ENCODE data around the gene RHOH.

The RHOH gene

GRCh38 chr4:40238008-40238699 is 41.3 kb downstream of the RHOH start:
- H3K4me1 ChIP-seq (ENCODE audit: control insufficient read depth, insufficient read depth, low read length) = no peaks in the 10 kb centered on the region
- no peak overlapping the region for H3K9ac ChIP-seq (ENCODE audit: low read length)
- H3K36me3 ChIP-seq (ENCODE audit: control insufficient read depth, insufficient read depth, low read length) = no peaks in the 10 kb centered on the region
- no peak overlapping the region for H3K4me3 ChIP-seq (ENCODE audit: low read length)
- no peak overlapping the region for H3K27ac ChIP-seq (ENCODE audit: low read depth, low read length)
- no peaks in the 10 kb centered on the region for H3K27me3 ChIP-seq (ENCODE audit: control insufficient read depth, insufficient read depth, low read length)

- no peak overlapping the region for H3K27ac ChIP-seq (ENCODE audit: low read depth, low read length)
- H3K27me3 ChIP-seq (ENCODE audit: control insufficient read depth, insufficient read depth, low read length) = no peaks in the 10 kb centered on the region
- H3K4me1 ChIP-seq (ENCODE audit: control insufficient read depth, insufficient read depth, low read length) = no peaks in the 10 kb centered on the region
- no peaks in the 10 kb centered on the region for H3K36me3 ChIP-seq (ENCODE audit: control insufficient read depth, insufficient read depth, low read length)
- H3K9ac ChIP-seq (ENCODE audit: low read length) = no peak overlapping the region
- H3K4me3 ChIP-seq (ENCODE audit: low read length) = no peak overlapping the region
Measured at GRCh38 chr4:40238700-40239548, 42.1 kb downstream of the RHOH start.

- no peak overlapping the region for H3K9ac ChIP-seq (ENCODE audit: low read length)
- H3K27ac ChIP-seq (ENCODE audit: low read depth, low read length) = no peak overlapping the region
- H3K27me3 ChIP-seq (ENCODE audit: control insufficient read depth, insufficient read depth, low read length) = no peaks in the 10 kb centered on the region
- H3K4me1 ChIP-seq (ENCODE audit: control insufficient read depth, insufficient read depth, low read length) = no peaks in the 10 kb centered on the region
- no peaks in the 10 kb centered on the region for H3K36me3 ChIP-seq (ENCODE audit: control insufficient read depth, insufficient read depth, low read length)
- H3K4me3 ChIP-seq (ENCODE audit: low read length) = no peak overlapping the region
Measured at GRCh38 chr4:40240040-40240653, 43.3 kb downstream of the RHOH start.

GRCh38 chr4:40241026-40241425 is 44.2 kb downstream of the RHOH start:
- Histone ChIP-seq H3K4me1 (ENCODE audit: control insufficient read depth, insufficient read depth, low read length) (no peaks in the 10 kb centered on the region), H3K27ac (ENCODE audit: low read depth, low read length) (no peak overlapping the region), H3K4me3 (ENCODE audit: low read length) (no peak overlapping the region), H3K27me3 (ENCODE audit: control insufficient read depth, insufficient read depth, low read length) (no peaks in the 10 kb centered on the region), H3K36me3 (ENCODE audit: control insufficient read depth, insufficient read depth, low read length) (no peaks in the 10 kb centered on the region), H3K9ac (ENCODE audit: low read length) (no peak overlapping the region)

- Histone ChIP-seq H3K4me1 (ENCODE audit: control insufficient read depth, insufficient read depth, low read length) (no peaks in the 10 kb centered on the region), H3K9ac (ENCODE audit: low read length) (no peak overlapping the region), H3K27me3 (ENCODE audit: control insufficient read depth, insufficient read depth, low read length) (no peaks in the 10 kb centered on the region), H3K4me3 (ENCODE audit: low read length) (no peak overlapping the region), H3K36me3 (ENCODE audit: control insufficient read depth, insufficient read depth, low read length) (no peaks in the 10 kb centered on the region), H3K27ac (ENCODE audit: low read depth, low read length) (no peak overlapping the region)
Measured at GRCh38 chr4:40241941-40242340, 45.1 kb downstream of the RHOH start.

- Histone ChIP-seq H3K36me3 (ENCODE audit: control insufficient read depth, insufficient read depth, low read length) (no peaks in the 10 kb centered on the region), H3K4me3 (ENCODE audit: low read length) (no peak overlapping the region), H3K27ac (ENCODE audit: low read depth, low read length) (no peak overlapping the region), H3K27me3 (ENCODE audit: control insufficient read depth, insufficient read depth, low read length) (no peaks in the 10 kb centered on the region), H3K4me1 (ENCODE audit: control insufficient read depth, insufficient read depth, low read length) (no peaks in the 10 kb centered on the region), H3K9ac (ENCODE audit: low read length) (no peak overlapping the region)
Measured at GRCh38 chr4:40243386-40243948, 46.6 kb downstream of the RHOH start.

GRCh38 chr4:40244606-40245005 is 47.8 kb downstream of the RHOH start:
- H3K4me1 ChIP-seq (ENCODE audit: control insufficient read depth, insufficient read depth, low read length) = no peaks in the 10 kb centered on the region
- no peaks in the 10 kb centered on the region for H3K36me3 ChIP-seq (ENCODE audit: control insufficient read depth, insufficient read depth, low read length)
- no peak overlapping the region for H3K9ac ChIP-seq (ENCODE audit: low read length)
- H3K27ac ChIP-seq (ENCODE audit: low read depth, low read length) = no peak overlapping the region
- H3K27me3 ChIP-seq (ENCODE audit: control insufficient read depth, insufficient read depth, low read length) = no peaks in the 10 kb centered on the region
- H3K4me3 ChIP-seq (ENCODE audit: low read length) = no peak overlapping the region

- Histone ChIP-seq H3K4me3 (ENCODE audit: low read length) (no peak overlapping the region), H3K27ac (ENCODE audit: low read depth, low read length) (no peak overlapping the region), H3K4me1 (ENCODE audit: control insufficient read depth, insufficient read depth, low read length) (no peaks in the 10 kb centered on the region), H3K27me3 (ENCODE audit: control insufficient read depth, insufficient read depth, low read length) (no peaks in the 10 kb centered on the region), H3K36me3 (ENCODE audit: control insufficient read depth, insufficient read depth, low read length) (no peaks in the 10 kb centered on the region), H3K9ac (ENCODE audit: low read length) (no peak overlapping the region)
Measured at GRCh38 chr4:40245550-40245949, 48.7 kb downstream of the RHOH start.

- Histone ChIP-seq H3K27me3 (ENCODE audit: control insufficient read depth, insufficient read depth, low read length) (no peaks in the 10 kb centered on the region), H3K27ac (ENCODE audit: low read depth, low read length) (no peak overlapping the region), H3K9ac (ENCODE audit: low read length) (no peak overlapping the region), H3K4me3 (ENCODE audit: low read length) (no peak overlapping the region), H3K4me1 (ENCODE audit: control insufficient read depth, insufficient read depth, low read length) (no peaks in the 10 kb centered on the region), H3K36me3 (ENCODE audit: control insufficient read depth, insufficient read depth, low read length) (no peaks in the 10 kb centered on the region)
Measured at GRCh38 chr4:40246011-40246900, 49.4 kb downstream of the RHOH start.

GRCh38 chr4:40246938-40247337 is 50.1 kb downstream of the RHOH start:
- Histone ChIP-seq H3K4me3 (ENCODE audit: low read length) (no peak overlapping the region), H3K27ac (ENCODE audit: low read depth, low read length) (no peak overlapping the region), H3K36me3 (ENCODE audit: control insufficient read depth, insufficient read depth, low read length) (no peaks in the 10 kb centered on the region), H3K4me1 (ENCODE audit: control insufficient read depth, insufficient read depth, low read length) (no peaks in the 10 kb centered on the region), H3K27me3 (ENCODE audit: control insufficient read depth, insufficient read depth, low read length) (no peaks in the 10 kb centered on the region), H3K9ac (ENCODE audit: low read length) (no peak overlapping the region)

- Histone ChIP-seq H3K4me1 (ENCODE audit: control insufficient read depth, insufficient read depth, low read length) (no peaks in the 10 kb centered on the region), H3K27me3 (ENCODE audit: control insufficient read depth, insufficient read depth, low read length) (no peaks in the 10 kb centered on the region), H3K27ac (ENCODE audit: low read depth, low read length) (no peak overlapping the region), H3K4me3 (ENCODE audit: low read length) (no peak overlapping the region), H3K36me3 (ENCODE audit: control insufficient read depth, insufficient read depth, low read length) (no peaks in the 10 kb centered on the region), H3K9ac (ENCODE audit: low read length) (no peak overlapping the region)
Measured at GRCh38 chr4:40247350-40247749, 50.5 kb downstream of the RHOH start.

- no peak overlapping the region for H3K4me3 ChIP-seq (ENCODE audit: low read length)
- no peak overlapping the region for H3K9ac ChIP-seq (ENCODE audit: low read length)
- no peaks in the 10 kb centered on the region for H3K36me3 ChIP-seq (ENCODE audit: control insufficient read depth, insufficient read depth, low read length)
- no peak overlapping the region for H3K27ac ChIP-seq (ENCODE audit: low read depth, low read length)
- no peaks in the 10 kb centered on the region for H3K4me1 ChIP-seq (ENCODE audit: control insufficient read depth, insufficient read depth, low read length)
- no peaks in the 10 kb centered on the region for H3K27me3 ChIP-seq (ENCODE audit: control insufficient read depth, insufficient read depth, low read length)
Measured at GRCh38 chr4:40251366-40251765, 54.5 kb downstream of the RHOH start.

Measured in rectal smooth muscle tissue (tissue), 1 donor.